Memory B cell (primary cell): ENCODE data around the gene CUL5.

Experiments used
- ATAC-seq: fragments of 150-1000 bp; cut with Tn5 transposase; 2 replicates; pipeline ENCODE4 v1.10.0; 2021; ENCODE audit warnings: low read depth, mild to moderate bottlenecking, moderate library complexity
- DNase-seq, 2 donors: peaks; one replicate each; pipeline ENCODE4 v3.0.0; 2022; ENCODE audit warnings: low spot score in 2 of 2
- H3K27ac Mint-ChIP-seq: one replicate; pipeline ENCODE4 v1.8.0; 2022; ENCODE audit warnings: mild to moderate bottlenecking, moderate library complexity, mixed read lengths
- H3K27me3 Mint-ChIP-seq: one replicate; pipeline ENCODE4 v1.8.0; 2022; ENCODE audit warnings: mixed read lengths
- H3K36me3 Mint-ChIP-seq: one replicate; pipeline ENCODE4 v1.8.0; 2022; ENCODE audit warnings: mild to moderate bottlenecking, mixed read lengths
- H3K4me1 Mint-ChIP-seq: one replicate; pipeline ENCODE4 v1.8.0; 2022; ENCODE audit warnings: mixed read lengths
- H3K4me3 Mint-ChIP-seq: one replicate; pipeline ENCODE4 v1.8.0; 2022; ENCODE audit warnings: mild to moderate bottlenecking, moderate library complexity, mixed read lengths
- H3K9me3 Mint-ChIP-seq: one replicate; pipeline ENCODE4 v1.8.0; 2022; ENCODE audit warnings: mixed read lengths

CUL5 gene

DNA sequence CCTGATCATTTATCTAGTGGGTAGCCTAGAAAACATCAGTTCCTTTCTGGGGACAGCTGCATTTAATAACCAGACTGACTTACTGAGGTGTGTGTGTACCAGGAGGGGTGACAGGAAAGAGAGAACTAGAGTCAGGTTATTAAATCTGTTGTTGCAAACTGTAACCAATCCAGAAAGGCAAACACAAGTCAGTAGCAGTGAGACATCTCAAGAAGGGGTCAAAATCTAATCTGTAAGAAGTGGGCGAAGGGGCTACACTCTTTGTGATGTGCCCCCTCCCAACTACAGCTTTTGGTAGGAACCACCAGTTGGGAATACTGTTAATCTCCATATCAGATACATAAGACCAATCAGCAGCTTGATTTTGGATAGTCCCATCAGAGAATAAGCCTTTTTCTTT is 26.3 kb downstream of the CUL5 start:
- H3K4me3 Mint-ChIP-seq: no peak overlapping the region
- H3K27ac Mint-ChIP-seq: no peak overlapping the region
- no peaks in the 10 kb centered on the region for H3K4me1 Mint-ChIP-seq
- ATAC-seq: no peak
- peaks cover 2% of the 10 kb centered on the region for H3K9me3 Mint-ChIP-seq
- H3K36me3 Mint-ChIP-seq: peaks cover 38% of the 10 kb centered on the region
- no peak for DNase-seq
- no peaks in the 10 kb centered on the region for H3K27me3 Mint-ChIP-seq

DNA sequence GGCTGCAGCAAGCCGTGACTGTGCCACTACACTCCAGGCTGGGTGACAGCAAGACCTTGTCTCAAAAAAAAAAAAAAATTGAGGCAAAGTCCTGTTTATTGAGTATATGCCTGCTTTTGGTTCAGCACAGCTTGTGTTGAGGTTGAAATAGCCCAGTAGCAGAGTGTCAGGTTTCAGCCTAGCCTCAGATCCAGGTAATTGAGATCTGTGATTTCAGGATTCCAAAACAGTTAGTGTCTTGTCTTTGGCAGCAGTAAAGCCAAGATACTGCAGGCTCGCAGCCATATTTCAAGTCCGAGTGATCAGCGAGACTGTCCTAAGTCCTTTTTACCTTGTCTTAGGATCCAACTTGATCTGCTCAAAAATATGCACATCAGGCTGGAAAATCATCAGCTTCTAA is 27.0 kb downstream of the CUL5 start:
- peaks cover 2% of the 10 kb centered on the region for H3K9me3 Mint-ChIP-seq
- H3K27me3 Mint-ChIP-seq: no peaks in the 10 kb centered on the region
- peaks cover 38% of the 10 kb centered on the region for H3K36me3 Mint-ChIP-seq
- ATAC-seq: no peak
- no peak overlapping the region for H3K4me3 Mint-ChIP-seq
- H3K27ac Mint-ChIP-seq: no peak overlapping the region
- no peaks in the 10 kb centered on the region for H3K4me1 Mint-ChIP-seq
- no peak for DNase-seq

- H3K4me1 Mint-ChIP-seq: no peaks in the 10 kb centered on the region
- no peak for ATAC-seq
- no peaks in the 10 kb centered on the region for H3K27me3 Mint-ChIP-seq
- H3K4me3 Mint-ChIP-seq: no peak overlapping the region
- H3K27ac Mint-ChIP-seq: no peak overlapping the region
- no peak for DNase-seq
- no peaks in the 10 kb centered on the region for H3K9me3 Mint-ChIP-seq
- peaks cover 28% of the 10 kb centered on the region for H3K36me3 Mint-ChIP-seq
Observed at GRCh38 chr11:108037211-108037610, 28.5 kb downstream of the CUL5 start.

DNA sequence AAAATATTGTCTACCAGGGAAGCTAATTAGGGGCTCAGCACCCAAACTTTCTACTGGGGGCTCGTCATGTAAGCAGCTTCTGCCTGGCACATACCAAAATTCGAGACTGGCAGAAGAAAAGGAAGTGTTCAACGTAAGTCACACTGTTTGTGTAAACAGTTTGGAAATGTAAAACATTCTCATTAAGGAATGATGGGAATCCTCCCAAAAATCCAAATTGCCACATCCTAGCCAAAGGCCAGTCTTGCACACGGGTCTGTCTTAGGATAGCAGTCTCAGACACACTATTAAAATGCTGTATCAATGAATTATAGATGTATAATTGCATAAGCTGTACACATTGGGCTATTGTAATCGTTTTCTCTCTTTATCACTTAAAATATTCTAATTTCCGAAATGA is 28.9 kb downstream of the CUL5 start:
- Mint-ChIP-seq H3K4me3 (no peak overlapping the region), H3K27me3 (no peaks in the 10 kb centered on the region)

DNA sequence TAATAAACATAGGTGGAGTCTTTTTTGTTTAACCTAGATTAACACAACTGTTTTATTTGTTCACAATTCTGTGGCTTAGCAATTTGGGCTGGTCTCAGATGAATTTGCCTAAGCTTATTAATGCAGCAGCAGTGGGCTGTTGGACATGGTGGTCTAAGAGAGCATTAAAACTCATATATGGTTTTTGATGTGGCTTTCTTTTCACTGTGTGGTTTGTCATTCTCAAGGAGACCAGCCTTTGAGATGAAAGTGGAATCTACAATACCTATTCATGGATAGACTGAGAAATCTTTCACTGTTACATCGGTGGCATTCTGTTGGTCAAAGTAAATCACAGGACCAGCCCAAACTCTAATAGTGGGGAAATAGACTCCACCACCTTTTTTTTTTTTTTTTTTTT is 39.6 kb downstream of the CUL5 start:
- Mint-ChIP-seq H3K4me3 (no peak overlapping the region), H3K27ac (no peak overlapping the region), H3K4me1 (no peaks in the 10 kb centered on the region), H3K27me3 (no peaks in the 10 kb centered on the region), H3K36me3 (peaks cover 16% of the 10 kb centered on the region), H3K9me3 (no peaks in the 10 kb centered on the region)
- ATAC-seq (no peak), DNase-seq (no peak)

More for the DNA sequence above, 28.9 kb downstream of the CUL5 start:
- H3K4me1 Mint-ChIP-seq: no peaks in the 10 kb centered on the region
- ATAC-seq (no peak), DNase-seq (no peak)
- H3K27ac Mint-ChIP-seq: no peak overlapping the region
- peaks cover 26% of the 10 kb centered on the region for H3K36me3 Mint-ChIP-seq
- H3K9me3 Mint-ChIP-seq: no peaks in the 10 kb centered on the region

DNA sequence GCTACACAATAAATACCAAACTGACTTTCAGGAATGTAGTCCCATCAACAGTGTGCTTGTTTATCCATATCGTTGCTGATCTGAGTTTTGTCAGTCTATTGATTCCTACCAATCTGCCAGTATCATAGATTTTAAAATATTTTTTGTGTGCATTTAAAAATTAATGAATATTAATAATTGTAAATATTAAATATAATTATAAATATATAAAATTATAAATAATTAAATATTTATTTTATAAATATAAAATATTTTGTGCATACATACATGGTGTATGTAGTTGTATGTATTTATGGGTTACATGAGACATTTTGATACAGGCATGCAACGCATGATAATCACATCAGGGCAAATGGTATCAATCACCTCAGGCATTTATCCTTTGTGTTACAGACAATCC is 53.6 kb downstream of the CUL5 start:
- H3K4me1 Mint-ChIP-seq: peaks cover 2% of the 10 kb centered on the region
- H3K27me3 Mint-ChIP-seq: no peaks in the 10 kb centered on the region
- no peak overlapping the region for H3K4me3 Mint-ChIP-seq
- no peak overlapping the region for H3K27ac Mint-ChIP-seq
- peaks cover 40% of the 10 kb centered on the region for H3K36me3 Mint-ChIP-seq
- ATAC-seq (no peak), DNase-seq (no peak)
- peaks cover 3% of the 10 kb centered on the region for H3K9me3 Mint-ChIP-seq

DNA sequence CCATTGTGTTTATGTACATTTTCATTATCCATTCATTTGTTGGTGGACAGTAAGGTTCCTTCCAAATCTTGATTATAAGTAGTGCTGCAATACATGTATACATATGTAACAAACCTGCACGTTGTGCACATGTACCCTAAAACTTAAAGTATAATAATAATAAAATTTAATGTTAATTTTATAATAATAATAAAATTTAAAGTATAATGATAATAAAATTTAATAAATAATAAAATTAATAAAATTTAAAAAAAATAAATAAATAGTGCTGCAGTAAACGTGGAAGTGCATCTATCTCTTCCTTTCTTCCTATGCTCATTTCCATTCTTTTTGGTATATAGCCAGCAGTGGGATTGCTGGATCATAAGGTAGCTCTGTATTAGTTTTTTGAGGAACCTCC is 54.7 kb downstream of the CUL5 start:
- no peak for DNase-seq
- no peak for ATAC-seq
- Mint-ChIP-seq H3K27me3 (no peaks in the 10 kb centered on the region), H3K9me3 (peaks cover 3% of the 10 kb centered on the region), H3K4me1 (peaks cover 2% of the 10 kb centered on the region), H3K4me3 (no peak overlapping the region), H3K36me3 (peaks cover 36% of the 10 kb centered on the region), H3K27ac (no peak overlapping the region)

- Mint-ChIP-seq H3K27ac (peak overlapping the region; percentile 2), H3K4me1 (no peaks in the 10 kb centered on the region), H3K36me3 (peaks cover 18% of the 10 kb centered on the region), H3K4me3 (no peak overlapping the region), H3K27me3 (no peaks in the 10 kb centered on the region), H3K9me3 (no peaks in the 10 kb centered on the region)
- ATAC-seq (no peak), DNase-seq (no peak)
Observed at GRCh38 chr11:108069947-108070346, 61.2 kb downstream of the CUL5 start.

GRCh38 chr11:108084811-108085210 is 76.1 kb downstream of the CUL5 start:
- no peak overlapping the region for H3K4me3 Mint-ChIP-seq
- H3K27ac Mint-ChIP-seq: no peak overlapping the region
- peaks cover 30% of the 10 kb centered on the region for H3K36me3 Mint-ChIP-seq
- no peaks in the 10 kb centered on the region for H3K27me3 Mint-ChIP-seq
- no peaks in the 10 kb centered on the region for H3K4me1 Mint-ChIP-seq
- DNase-seq (no peak), ATAC-seq (no peak)
- no peaks in the 10 kb centered on the region for H3K9me3 Mint-ChIP-seq

DNA sequence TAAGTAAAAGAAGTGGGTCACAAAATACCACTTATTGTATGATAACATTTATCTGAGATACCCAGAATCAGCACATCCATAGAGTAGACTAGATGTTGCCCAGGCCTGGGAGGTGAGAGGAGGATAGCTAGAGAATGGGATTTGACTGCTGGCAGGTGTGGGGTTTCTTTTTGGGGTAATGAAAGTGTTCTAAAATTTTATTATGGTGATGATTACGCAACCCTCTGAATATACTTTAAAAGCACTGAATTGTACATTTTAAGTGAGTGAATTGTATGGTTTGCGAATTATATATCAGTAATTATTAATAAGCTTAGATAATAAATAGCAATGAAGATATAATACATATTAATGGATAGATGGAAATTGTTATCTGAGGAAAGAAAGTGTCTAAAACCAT is 77.0 kb downstream of the CUL5 start:
- Mint-ChIP-seq H3K4me1 (no peaks in the 10 kb centered on the region), H3K27ac (peak overlapping the region; percentile 60), H3K9me3 (no peaks in the 10 kb centered on the region), H3K4me3 (no peak overlapping the region), H3K27me3 (no peaks in the 10 kb centered on the region), H3K36me3 (peaks cover 25% of the 10 kb centered on the region)
- ATAC-seq (no peak), DNase-seq (no peak)

- Mint-ChIP-seq H3K4me3 (no peak overlapping the region), H3K9me3 (no peaks in the 10 kb centered on the region), H3K27ac (peak overlapping the region; percentile 72), H3K36me3 (peaks cover 20% of the 10 kb centered on the region), H3K27me3 (no peaks in the 10 kb centered on the region), H3K4me1 (no peaks in the 10 kb centered on the region)
- DNase-seq: no peak
- no peak for ATAC-seq
Observed at GRCh38 chr11:108092134-108092533, 83.4 kb downstream of the CUL5 start.

DNA sequence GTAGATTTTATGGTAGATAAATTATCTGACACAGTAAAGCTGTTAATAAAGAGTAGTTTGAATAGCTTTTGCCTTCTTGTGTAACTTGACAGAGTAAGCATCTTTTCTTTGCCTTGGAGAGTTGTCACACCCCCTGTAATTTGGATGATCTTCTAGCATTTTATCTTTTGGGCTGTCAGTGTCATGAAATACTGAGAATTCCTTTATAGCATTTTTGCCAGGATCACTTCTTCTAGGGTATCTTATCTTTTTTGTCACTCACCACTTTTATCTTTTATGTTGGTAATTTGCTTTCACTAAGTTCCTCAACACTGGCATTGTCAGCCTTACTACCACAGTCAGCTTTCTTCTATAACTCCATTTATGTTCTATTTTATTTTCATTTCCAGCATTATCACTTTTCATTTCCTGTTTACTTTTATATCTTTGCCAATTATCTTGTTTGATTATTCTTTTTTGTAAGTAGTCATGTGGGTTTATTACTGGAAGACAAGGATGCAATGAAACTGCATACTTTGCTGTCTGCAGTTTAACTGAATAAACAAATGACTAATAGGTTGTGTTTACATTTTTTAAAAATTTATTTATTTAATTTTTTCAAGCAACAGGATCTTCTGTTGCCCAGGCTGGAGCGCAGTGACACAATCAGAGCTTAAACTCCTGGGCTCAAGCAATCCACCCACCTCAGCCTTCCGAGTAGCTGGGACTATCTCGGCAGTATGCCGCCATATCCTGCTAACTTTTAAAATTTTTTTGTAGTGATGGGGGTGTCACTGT is 84.6 kb downstream of the CUL5 start:
- Mint-ChIP-seq H3K36me3 (peaks cover 24% of the 10 kb centered on the region), H3K4me3 (no peak overlapping the region), H3K9me3 (no peaks in the 10 kb centered on the region), H3K27ac (no peak overlapping the region), H3K4me1 (no peaks in the 10 kb centered on the region), H3K27me3 (no peaks in the 10 kb centered on the region)
- ATAC-seq (no peak), DNase-seq (no peak)

DNA sequence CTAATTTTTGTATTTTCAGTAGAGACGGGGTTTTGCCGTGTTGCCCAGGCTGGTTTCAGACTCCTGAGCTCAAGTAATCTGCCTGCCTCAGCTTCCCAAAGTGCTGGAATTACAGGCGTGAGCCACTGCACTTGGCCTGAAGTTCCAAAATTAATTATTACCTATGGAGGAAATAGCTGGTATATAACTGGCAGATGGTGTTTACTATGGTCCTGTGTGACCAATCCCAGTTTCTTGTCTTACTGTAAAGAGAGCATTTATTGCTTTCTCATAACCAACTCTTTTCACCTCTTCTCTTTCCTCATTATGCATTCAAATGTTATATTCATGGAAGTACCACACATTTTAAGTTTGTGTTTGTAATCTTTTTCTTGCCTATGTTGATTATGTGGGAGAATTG is 88.5 kb downstream of the CUL5 start:
- Mint-ChIP-seq H3K9me3 (no peaks in the 10 kb centered on the region), H3K4me3 (no peak overlapping the region), H3K27ac (peak overlapping the region; percentile 65), H3K27me3 (no peaks in the 10 kb centered on the region), H3K4me1 (no peaks in the 10 kb centered on the region), H3K36me3 (peaks cover 22% of the 10 kb centered on the region)
- no peak for ATAC-seq
- no peak for DNase-seq

- Mint-ChIP-seq H3K4me3 (no peak overlapping the region), H3K36me3 (peaks cover 10% of the 10 kb centered on the region), H3K27me3 (no peaks in the 10 kb centered on the region), H3K27ac (peak overlapping the region; percentile 45), H3K9me3 (no peaks in the 10 kb centered on the region), H3K4me1 (no peaks in the 10 kb centered on the region)
- DNase-seq (no peak), ATAC-seq (no peak)
Observed at GRCh38 chr11:108101090-108101775, 92.5 kb downstream of the CUL5 start.

- no peaks in the 10 kb centered on the region for H3K27me3 Mint-ChIP-seq
- DNase-seq: no peak
- no peaks in the 10 kb centered on the region for H3K36me3 Mint-ChIP-seq
- ATAC-seq: peak; percentile 41
- no peak overlapping the region for H3K4me3 Mint-ChIP-seq
- no peaks in the 10 kb centered on the region for H3K4me1 Mint-ChIP-seq
- no peaks in the 10 kb centered on the region for H3K9me3 Mint-ChIP-seq
- no peak overlapping the region for H3K27ac Mint-ChIP-seq
Observed at GRCh38 chr11:108111126-108111525, 102.4 kb downstream of the CUL5 start.
